Cerebellar cortex (tissue), 1 donor: ENCODE results near the gene MARF1.
"Not testable (repeated sequence)": the region's sequence is repeated elsewhere in the genome, so short reads cannot be mapped to it uniquely, and the experiment has no call there.

Source experiments
- DNase-seq: peaks from one replicate; pipeline ENCODE4 v3.0.0-alpha.2; 2015; ENCODE audit warnings: low spot score

Gene MARF1

GRCh38 chr16:15573274-15573895 is 69.6 kb downstream of the MARF1 start:
- no peak for DNase-seq

- no peak for DNase-seq
These were observed 70.5 kb downstream of the MARF1 start for GRCh38 chr16:15572329-15573001.

GRCh38 chr16:15571557-15571956 is 71.4 kb downstream of the MARF1 start:
- DNase-seq: no peak

- not testable (repeated sequence) for DNase-seq
These were observed 72.3 kb downstream of the MARF1 start for GRCh38 chr16:15570666-15571065.

- DNase-seq: no peak
These were observed 75.1 kb downstream of the MARF1 start for GRCh38 chr16:15567823-15568222.

- no peak for DNase-seq
These were observed 76.9 kb downstream of the MARF1 start for GRCh38 chr16:15566095-15566494.

GRCh38 chr16:15564604-15565339 is 78.2 kb downstream of the MARF1 start:
- DNase-seq: peak; percentile 9

- DNase-seq: no peak
These were observed 83.8 kb downstream of the MARF1 start for GRCh38 chr16:15559176-15559575.

- no peak for DNase-seq
These were observed 85.7 kb downstream of the MARF1 start for GRCh38 chr16:15557258-15557657.

GRCh38 chr16:15556130-15556529 is 86.8 kb downstream of the MARF1 start:
- DNase-seq: no peak

GRCh38 chr16:15553313-15554088 is 89.5 kb downstream of the MARF1 start:
- DNase-seq: no peak

- DNase-seq: peak; percentile 94
These were observed 90.4 kb downstream of the MARF1 start for GRCh38 chr16:15552507-15552906.

- no peak for DNase-seq
These were observed 94.5 kb downstream of the MARF1 start for GRCh38 chr16:15548482-15548891.

GRCh38 chr16:15547768-15548096 is 95.2 kb downstream of the MARF1 start:
- no peak for DNase-seq

- not testable (repeated sequence) for DNase-seq
These were observed 95.7 kb downstream of the MARF1 start for GRCh38 chr16:15547072-15547767.

- DNase-seq: no peak
These were observed 97.4 kb downstream of the MARF1 start for GRCh38 chr16:15545544-15545943.

GRCh38 chr16:15544405-15544804 is 98.5 kb downstream of the MARF1 start:
- DNase-seq: no peak
